ENCODE data around the gene JAK1.
A peak's percentile ranks its signal among the peaks of the same experiment; 100 is the strongest.

Gene JAK1

DNA sequence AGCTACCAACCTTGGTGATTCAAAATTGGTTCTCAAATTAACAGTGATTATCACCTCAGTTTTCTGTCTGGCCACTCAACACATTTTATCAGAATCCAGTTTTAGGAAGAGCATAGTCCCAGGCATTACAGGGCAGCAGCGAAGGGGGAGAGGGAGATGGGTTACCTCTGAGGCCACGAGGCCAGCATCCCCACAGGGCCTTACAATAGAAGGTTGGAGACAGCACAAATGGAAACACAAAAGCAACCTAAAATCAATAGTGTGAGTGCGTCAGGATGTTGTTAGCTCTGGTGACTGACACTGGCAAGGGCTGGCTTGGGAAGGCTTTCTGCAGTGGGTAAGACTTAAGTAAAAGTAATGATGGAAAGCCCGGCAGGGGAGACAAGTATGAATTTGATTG lies 79.5 kb downstream of the JAK1 start:
- DNase-seq (ENCODE audit: low read depth), result no peak
- H3K4me3 ChIP-seq (ENCODE audit: low read depth, low read length), result no peak overlapping the region
- TF ChIP-seq, protein P1, sequence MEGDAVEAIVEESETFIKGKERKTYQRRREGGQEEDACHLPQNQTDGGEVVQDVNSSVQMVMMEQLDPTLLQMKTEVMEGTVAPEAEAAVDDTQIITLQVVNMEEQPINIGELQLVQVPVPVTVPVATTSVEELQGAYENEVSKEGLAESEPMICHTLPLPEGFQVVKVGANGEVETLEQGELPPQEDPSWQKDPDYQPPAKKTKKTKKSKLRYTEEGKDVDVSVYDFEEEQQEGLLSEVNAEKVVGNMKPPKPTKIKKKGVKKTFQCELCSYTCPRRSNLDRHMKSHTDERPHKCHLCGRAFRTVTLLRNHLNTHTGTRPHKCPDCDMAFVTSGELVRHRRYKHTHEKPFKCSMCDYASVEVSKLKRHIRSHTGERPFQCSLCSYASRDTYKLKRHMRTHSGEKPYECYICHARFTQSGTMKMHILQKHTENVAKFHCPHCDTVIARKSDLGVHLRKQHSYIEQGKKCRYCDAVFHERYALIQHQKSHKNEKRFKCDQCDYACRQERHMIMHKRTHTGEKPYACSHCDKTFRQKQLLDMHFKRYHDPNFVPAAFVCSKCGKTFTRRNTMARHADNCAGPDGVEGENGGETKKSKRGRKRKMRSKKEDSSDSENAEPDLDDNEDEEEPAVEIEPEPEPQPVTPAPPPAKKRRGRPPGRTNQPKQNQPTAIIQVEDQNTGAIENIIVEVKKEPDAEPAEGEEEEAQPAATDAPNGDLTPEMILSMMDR (IDR thresholded peaks at IDR 0.05; ENCODE audit: insufficient read depth, low read depth, low read length, missing control alignments), result no peak

DNA sequence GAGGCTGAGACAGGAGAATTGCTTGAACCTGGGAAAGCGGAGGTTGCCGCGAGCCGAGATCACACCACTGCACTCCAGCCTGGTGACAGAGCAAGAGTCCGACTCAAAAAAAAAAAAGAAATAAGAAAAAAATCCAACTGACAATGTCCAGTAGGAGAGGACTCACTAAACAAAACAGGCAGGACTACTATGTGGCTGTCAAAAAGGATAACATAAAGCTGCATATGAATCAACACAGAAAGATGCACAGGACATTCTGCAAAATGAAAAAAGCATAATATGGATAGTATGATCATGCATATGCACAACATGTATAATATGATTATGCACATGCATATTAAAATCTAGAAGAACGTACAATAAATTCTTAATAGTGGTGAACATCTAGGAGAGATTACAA lies 80.7 kb downstream of the JAK1 start:
- no peak for DNase-seq (ENCODE audit: low read depth)
- TF ChIP-seq, protein P1 (IDR thresholded peaks at IDR 0.05; ENCODE audit: insufficient read depth, low read depth, low read length, missing control alignments), result no peak
- H3K4me3 ChIP-seq (ENCODE audit: low read depth, low read length), result no peak overlapping the region

DNA sequence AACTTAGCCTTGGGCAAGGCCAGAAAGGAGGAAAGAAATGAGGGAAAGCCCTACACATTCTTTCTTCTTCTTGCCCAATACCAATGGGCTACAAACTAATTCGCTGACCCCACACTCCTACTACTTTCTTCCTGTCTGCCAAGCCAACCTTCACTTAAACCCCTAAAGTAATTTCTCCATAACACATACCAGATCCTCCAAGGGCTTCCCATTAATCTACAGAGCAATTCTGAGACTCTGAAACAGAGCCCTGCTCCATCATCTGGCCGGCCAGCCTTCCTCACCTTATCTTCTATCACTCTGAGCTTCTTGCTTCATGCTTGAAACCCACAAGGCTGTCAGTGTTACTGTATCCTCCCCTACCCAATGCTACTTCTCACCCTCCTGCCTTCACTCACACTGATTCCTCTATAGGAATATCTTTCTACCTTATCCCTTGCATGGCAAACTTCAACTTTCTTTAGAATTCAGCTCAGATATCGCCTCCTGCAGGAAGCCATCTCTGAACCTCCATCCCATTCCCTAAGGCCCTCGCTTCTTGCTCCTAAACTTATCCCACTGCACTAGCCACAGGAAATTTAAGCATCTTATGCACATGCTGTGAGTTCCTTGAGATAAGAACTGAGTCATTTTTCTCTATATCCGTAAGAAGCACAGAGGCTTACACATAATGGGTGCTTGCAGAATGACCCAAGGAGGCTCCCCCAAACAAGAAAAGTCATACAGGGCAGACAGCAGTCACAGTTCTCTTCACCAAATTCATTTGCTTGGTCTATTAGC lies 81.9 kb downstream of the JAK1 start:
- TF ChIP-seq, protein P1 (IDR thresholded peaks at IDR 0.05; ENCODE audit: insufficient read depth, low read depth, low read length, missing control alignments), result no peak
- no peak overlapping the region for H3K4me3 ChIP-seq (ENCODE audit: low read depth, low read length)
- DNase-seq (ENCODE audit: low read depth), result no peak

DNA sequence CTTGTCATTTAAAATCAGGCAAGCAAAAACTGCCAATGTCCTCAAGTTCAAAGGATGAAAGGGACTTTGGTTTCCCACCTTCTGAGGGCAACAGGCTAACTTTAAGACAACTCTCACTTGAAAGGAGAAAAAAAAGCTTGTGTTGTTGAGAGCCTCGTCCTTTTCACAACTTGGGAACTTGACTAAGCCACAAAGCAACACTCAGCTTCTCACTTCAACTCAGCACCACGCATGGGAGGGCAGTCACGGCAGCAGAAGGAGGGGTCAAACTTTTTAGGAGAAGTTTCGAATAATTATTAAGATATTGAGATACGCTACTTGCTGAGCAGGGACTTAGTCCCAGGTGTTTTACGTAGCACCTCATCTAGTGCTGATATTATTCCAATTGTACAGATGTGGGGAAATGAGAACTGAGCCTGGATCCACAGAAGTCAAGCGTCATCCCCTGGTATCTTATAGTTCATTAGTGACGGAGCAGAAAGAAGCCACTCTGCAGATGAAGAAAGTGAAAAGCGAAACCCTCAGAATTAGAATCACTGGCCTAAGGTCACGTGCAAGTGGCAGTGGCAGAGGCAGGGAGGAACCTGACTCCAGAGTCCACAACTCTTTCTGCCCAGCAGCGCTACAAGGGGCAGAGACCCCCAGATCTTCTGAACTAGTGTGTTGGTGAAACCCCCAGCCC lies 83.6 kb downstream of the JAK1 start:
- peak; percentile 79 for DNase-seq (ENCODE audit: low read depth)
- TF ChIP-seq, protein P1 (IDR thresholded peaks at IDR 0.05; ENCODE audit: insufficient read depth, low read depth, low read length, missing control alignments), result no peak

DNA sequence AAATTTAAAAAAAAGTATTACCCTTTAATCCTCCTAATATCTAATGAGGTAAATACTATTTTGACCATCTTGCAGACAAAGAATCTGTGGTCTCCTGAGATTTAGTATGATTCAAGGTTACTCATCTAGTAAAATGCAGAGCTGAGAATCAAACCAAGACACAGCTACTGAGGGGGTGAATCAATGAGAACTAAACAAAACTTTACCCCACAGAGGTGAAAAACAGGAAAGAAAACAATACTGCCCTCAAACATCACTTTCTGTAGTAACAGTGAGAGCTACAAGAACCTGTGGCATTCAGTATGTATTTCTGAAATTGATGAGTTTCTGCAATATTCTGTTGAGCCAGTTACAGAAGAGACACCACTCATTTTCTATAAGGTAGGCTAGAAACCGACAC lies 85.1 kb downstream of the JAK1 start:
- peak; percentile 72 for DNase-seq (ENCODE audit: low read depth)
- TF ChIP-seq, protein P1 (IDR thresholded peaks at IDR 0.05; ENCODE audit: insufficient read depth, low read depth, low read length, missing control alignments), result no peak
- no peak overlapping the region for H3K4me3 ChIP-seq (ENCODE audit: low read depth, low read length)

More for the DNA sequence above, 83.6 kb downstream of the JAK1 start:
- peak overlapping the region; percentile 7; the same call in 1 of the 2 replicates for H3K4me3 ChIP-seq (ENCODE audit: low read depth, low read length)

DNA sequence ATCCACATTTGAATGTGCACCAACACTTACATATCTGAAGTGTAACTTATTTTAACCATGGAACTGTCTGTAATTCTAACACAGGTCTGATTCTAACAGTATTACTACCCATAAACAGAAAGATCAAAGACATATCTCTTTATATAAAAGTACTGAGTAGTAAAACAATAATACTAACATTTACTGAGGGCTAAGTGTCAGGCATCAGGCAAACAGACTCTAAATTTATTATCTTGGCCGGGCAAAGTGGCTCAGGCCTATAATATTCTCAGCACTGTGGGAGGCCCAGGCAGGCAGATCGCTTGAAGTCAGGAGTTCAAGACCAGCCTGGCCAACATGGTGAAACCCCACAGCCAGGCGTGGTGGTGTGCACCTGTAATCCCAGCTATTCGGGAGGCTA lies 85.9 kb downstream of the JAK1 start:
- DNase-seq (ENCODE audit: low read depth), result no peak
- no peak overlapping the region for H3K4me3 ChIP-seq (ENCODE audit: low read depth, low read length)
- TF ChIP-seq, protein P1 (IDR thresholded peaks at IDR 0.05; ENCODE audit: insufficient read depth, low read depth, low read length, missing control alignments), result no peak

Measured in GM12865 (cell line).